CD14-positive monocyte (primary cell): ENCODE results near the gene SLC22A31. TPM values are rescaled to one million over a fixed set of nuclear protein-coding genes. Genes with fewer than 3 reads are reported as not detected.

Experiments used
- DNase-seq, 3 donors: peaks; one replicate each; pipeline ENCODE4 v3.0.0-alpha.2; 2011 to 2022
- H2AFZ ChIP-seq: 2 replicates; pipeline ENCODE4 v1.6.0; 2012; ENCODE audit warnings: mild to moderate bottlenecking, low read depth, low read length, inconsistent platforms; ENCODE audit not compliant: insufficient read depth, poor library complexity, severe bottlenecking
- H3K27ac ChIP-seq, 2 donors: 1 replicate in 1 of 2; 2 replicates in 1 of 2; pipeline ENCODE4 v1.5.1; 2012 to 2013; ENCODE audit warnings: low read length in 2 of 2, control low read depth in 1 of 2, inconsistent platforms in 1 of 2, low read depth in 1 of 2, mild to moderate bottlenecking in 1 of 2
- H3K27me3 ChIP-seq, 2 donors: one replicate each; pipeline versions ENCODE4 v1.6.0 to v1.6.1; 2011 to 2013; ENCODE audit warnings: low read length in 2 of 2; ENCODE audit not compliant: control insufficient read depth in 2 of 2, insufficient read depth in 2 of 2
- H3K36me3 ChIP-seq, 2 donors: replicated peaks in 1 of 2; 1 replicate in 1 of 2; 2 replicates in 1 of 2; pipeline versions ENCODE4 v1.5.1 to v1.6.1; 2012 to 2013; ENCODE audit warnings: low read length in 2 of 2, control low read depth in 1 of 2, inconsistent platforms in 1 of 2, mild to moderate bottlenecking in 1 of 2; ENCODE audit not compliant: insufficient read depth in 2 of 2, control insufficient read depth in 1 of 2
- H3K4me1 ChIP-seq, 2 donors: 1 replicate in 1 of 2; 2 replicates in 1 of 2; pipeline versions ENCODE4 v1.5.1 to v1.6.1; 2012 to 2013; ENCODE audit warnings: low read length in 2 of 2, control low read depth in 1 of 2, inconsistent platforms in 1 of 2, mild to moderate bottlenecking in 1 of 2, moderate library complexity in 1 of 2; ENCODE audit not compliant: insufficient read depth in 2 of 2, control insufficient read depth in 1 of 2
- H3K4me2 ChIP-seq: replicated peaks from 2 replicates; pipeline ENCODE3; 2012; ENCODE audit warnings: low read length, moderate library complexity, mild to moderate bottlenecking; ENCODE audit not compliant: poor library complexity, severe bottlenecking; ENCODE audit errors: extremely low read depth
- H3K4me3 ChIP-seq, 3 experiments: fragments of 200-600 bp in 1 of 3; sonication (generic) in 1 of 3; replicated peaks in 1 of 3; 1 replicate in 2 of 3; 2 replicates in 1 of 3; pipeline ENCODE4 v1.5.1; 2011 to 2013; ENCODE audit warnings: low read length in 3 of 3, mild to moderate bottlenecking in 3 of 3, control low read depth in 2 of 3, low read depth in 2 of 3, inconsistent platforms in 1 of 3, moderate library complexity in 1 of 3
- H3K79me2 ChIP-seq: 2 replicates; pipeline ENCODE4 v1.6.0; 2012; ENCODE audit warnings: mild to moderate bottlenecking, control low read depth, inconsistent platforms, low read length, moderate library complexity; ENCODE audit not compliant: insufficient read depth
- H3K9ac ChIP-seq: 2 replicates; pipeline ENCODE4 v1.6.0; 2017; ENCODE audit warnings: low read length, mild to moderate bottlenecking; ENCODE audit not compliant: insufficient read depth, poor library complexity, severe bottlenecking
- H3K9me3 ChIP-seq, 2 donors: replicated peaks in 1 of 2; 1 replicate in 1 of 2; 2 replicates in 1 of 2; pipeline versions ENCODE4 v1.5.1 to v1.6.1; 2012 to 2013; ENCODE audit warnings: low read length in 2 of 2, control low read depth in 1 of 2; ENCODE audit not compliant: control insufficient read depth in 1 of 2, insufficient read depth in 1 of 2
- H4K20me1 ChIP-seq: 2 replicates; pipeline ENCODE4 v1.6.0; 2012; ENCODE audit warnings: mild to moderate bottlenecking, low read length, control low read depth, moderate library complexity; ENCODE audit not compliant: insufficient read depth
- H3K27ac Mint-ChIP-seq, 7 donors: one replicate each; pipeline ENCODE4 v1.8.0; 2020; ENCODE audit warnings: mild to moderate bottlenecking in 7 of 7, mixed read lengths in 7 of 7, moderate library complexity in 6 of 7, inconsistent platforms in 2 of 7
- H3K27me3 Mint-ChIP-seq, 3 donors: one replicate each; pipeline ENCODE4 v1.8.0; 2021 to 2022; ENCODE audit warnings: low read depth in 3 of 3, mild to moderate bottlenecking in 3 of 3, mixed read lengths in 3 of 3, moderate library complexity in 3 of 3, inconsistent platforms in 1 of 3
- H3K36me3 Mint-ChIP-seq, 2 donors: one replicate each; pipeline ENCODE4 v1.8.0; 2020; ENCODE audit warnings: mixed read lengths in 2 of 2, inconsistent platforms in 1 of 2, mild to moderate bottlenecking in 1 of 2
- H3K4me1 Mint-ChIP-seq: one replicate; pipeline ENCODE4 v1.8.0; 2020; ENCODE audit warnings: mild to moderate bottlenecking, mixed read lengths
- H3K4me3 Mint-ChIP-seq, 2 donors: one replicate each; pipeline ENCODE4 v1.8.0; 2020; ENCODE audit warnings: mild to moderate bottlenecking in 2 of 2, mixed read lengths in 2 of 2, moderate library complexity in 1 of 2
- H3K9me3 Mint-ChIP-seq, 7 donors: one replicate each; pipeline ENCODE4 v1.8.0; 2020 to 2022; ENCODE audit warnings: mixed read lengths in 7 of 7, mild to moderate bottlenecking in 6 of 7, moderate library complexity in 6 of 7, inconsistent platforms in 2 of 7
- CTCF ChIP-seq: fragments of 200-600 bp; IDR thresholded peaks from one replicate; pipeline ENCODE4 v1.8.0; 2022; ENCODE audit warnings: antibody characterized with exemption, mild to moderate bottlenecking
- WGBS: methylation state at CpG from one replicate; pipeline ENCODE4 v1.1.5; 2013; ENCODE audit warnings: missing lambda C conversion rate; ENCODE audit not compliant: insufficient coverage; 5-methylcytosine and 5-hydroxymethylcytosine counted together
- intact Hi-C, 2 donors: fragments of 100-400 bp; cut with micrococcal nuclease; formaldehyde crosslinking; loops; one replicate each; pipeline versions ENCODE4 v1.15.0 to v1.15.1; 2023
- polyA plus RNA-seq, 3 donors: library from polyadenylated mRNA; depleted of rRNA in 1 of 3; unstranded in 2 of 3; stranded (reverse) in 1 of 3; fragments of 300-500 nt in 2 of 3; fragments of >200 nt in 1 of 3; fragmentation: Illumina TruSeq in 2 of 3; gene quantifications; 1 replicate in 2 of 3; 2 replicates in 1 of 3; pipeline ENCODE4 v1.2.3, GENCODE V29; 2012 to 2021

The SLC22A31 gene
- polyA plus RNA-seq, 3 donors = 0.29 TPM; not detected in 2

GRCh38 chr16:89194340-89195311, 5.7 kb downstream of the SLC22A31 start:
- H3K36me3 Mint-ChIP-seq = no peaks in the 10 kb centered on the region
- Histone ChIP-seq H3K9me3 (no peaks in the 10 kb centered on the region), H2AFZ (no peak overlapping the region), H3K4me1 (peaks cover 7 to 10% of the 10 kb centered on the region in 2 donors), H3K27ac (no peak overlapping the region), H3K27me3 (peaks cover 0 to 23% of the 10 kb centered on the region in 2 donors), H3K4me3 (no peak overlapping the region), H3K79me2 (no peaks in the 10 kb centered on the region), H3K4me2 (no peak overlapping the region), H3K9ac (no peak overlapping the region), H4K20me1 (no peaks in the 10 kb centered on the region), H3K36me3 (no peaks in the 10 kb centered on the region)
- DNase-seq = peak in 1 of 3 donors; percentile 6
- WGBS = 68% methylated on average over 42 of the region's 45 CpGs
- no peak for TF ChIP-seq CTCF
- peak overlapping the region in 1 of 2 donors; percentile 21 for H3K4me3 Mint-ChIP-seq
- intact Hi-C loops = loop anchor here (5.0 to 10.0 kb wide), 2 partner anchors 90 to 742 kb away; partner anchors contain the start of gene ZFPM1 (in 1 of the 2)
- H3K9me3 Mint-ChIP-seq = peaks cover 0 to 4% (median 0%) of the 10 kb centered on the region in 7 donors
- H3K4me1 Mint-ChIP-seq = no peaks in the 10 kb centered on the region
- H3K27ac Mint-ChIP-seq = no peak overlapping the region
- peaks cover 20 to 37% (median 33%) of the 10 kb centered on the region in 3 donors for H3K27me3 Mint-ChIP-seq

GRCh38 chr16:89193576-89194293, 6.6 kb downstream of the SLC22A31 start:
- Histone ChIP-seq H3K36me3 (no peaks in the 10 kb centered on the region), H3K27me3 (peaks cover 0 to 16% of the 10 kb centered on the region in 2 donors), H3K9ac (no peak overlapping the region), H3K27ac (no peak overlapping the region), H3K4me2 (peak overlapping the region; percentile 47), H3K79me2 (no peaks in the 10 kb centered on the region), H2AFZ (no peak overlapping the region), H3K4me3 (no peak overlapping the region), H3K4me1 (peaks cover 5 to 8% of the 10 kb centered on the region in 2 donors), H3K9me3 (no peaks in the 10 kb centered on the region), H4K20me1 (no peaks in the 10 kb centered on the region)
- Mint-ChIP-seq H3K9me3 (peaks cover 0 to 4% (median 0%) of the 10 kb centered on the region in 7 donors), H3K27me3 (peaks cover 17 to 29% (median 28%) of the 10 kb centered on the region in 3 donors), H3K4me3 (no peak overlapping the region), H3K36me3 (no peaks in the 10 kb centered on the region), H3K27ac (no peak overlapping the region), H3K4me1 (no peaks in the 10 kb centered on the region)
- no peak for TF ChIP-seq CTCF
- WGBS = 91% methylated on average over 34 of the region's 38 CpGs
- peak in 1 of 3 donors; percentile 7 for DNase-seq
- intact Hi-C loops = loop anchor here (2.0 to 10.0 kb wide), 4 partner anchors 23 to 741 kb away; partner anchors contain the start of genes CDH15 (in 1 of the 2) and ZFPM1 (in 1 of the 2)
